K562 (cell line): ENCODE data around the gene AGFG2. TPM values are rescaled to one million over a fixed set of nuclear protein-coding genes. Genes with fewer than 3 reads are reported as not detected.

ENCODE experiments used
- FOXM1 ChIP-seq, 2 experiments: fragments of 450-650 bp in 1 of 2; sonication (generic) in 1 of 2; formaldehyde crosslinking in 1 of 2; IDR thresholded peaks; 2 replicates each; pipeline versions ENCODE4 v1.6.1 to v1.9.0; 2017 to 2022; ENCODE audit warnings: low read depth in 2 of 2, mild to moderate bottlenecking in 2 of 2, missing genetic modification reagents in 1 of 2, moderate library complexity in 1 of 2
- HDGF ChIP-seq: fragments of 450-650 bp; IDR thresholded peaks from 2 replicates; pipeline ENCODE4 v1.6.1; 2016
- MIER1 ChIP-seq: fragments of 450-650 bp; IDR thresholded peaks from 2 replicates; pipeline ENCODE4 v1.6.1; 2016; ENCODE audit warnings: antibody characterized with exemption, mild to moderate bottlenecking, low read depth
- NR2C1 ChIP-seq, 2 experiments: fragments of 450-650 bp; IDR thresholded peaks; 2 replicates each; pipeline ENCODE4 v1.6.1; 2017; ENCODE audit warnings: mild to moderate bottlenecking in 2 of 2, antibody characterized with exemption in 1 of 2, inconsistent platforms in 1 of 2, missing compliant biosample characterization in 1 of 2, missing genetic modification characterization in 1 of 2
- NR3C1 ChIP-seq: sonication (generic); formaldehyde crosslinking; IDR thresholded peaks from 2 replicates; pipeline ENCODE4 v1.8.1; 2022; ENCODE audit warnings: missing genetic modification reagents
- POLR2AphosphoS5 ChIP-seq: IDR thresholded peaks from 2 replicates; pipeline ENCODE4 v1.6.1; 2011; ENCODE audit warnings: mild to moderate bottlenecking, low read depth, low read length, moderate library complexity; ENCODE audit not compliant: control insufficient read depth, insufficient read depth
- RBBP5 ChIP-seq: fragments of 200-600 bp; sonication (generic); IDR thresholded peaks from 2 replicates; pipeline ENCODE4 v1.6.1; 2012; ENCODE audit warnings: borderline replicate concordance, mild to moderate bottlenecking, low read length, control low read depth, inconsistent platforms; ENCODE audit not compliant: insufficient read depth, poor library complexity, severe bottlenecking
- REST ChIP-seq, 2 experiments: fragments of 450-650 bp; formaldehyde crosslinking in 1 of 2; IDR thresholded peaks; 2 replicates each; pipeline versions ENCODE4 v1.4.0 to v1.6.1; 2014 to 2020; ENCODE audit warnings: mild to moderate bottlenecking in 2 of 2, borderline replicate concordance in 1 of 2, low read depth in 1 of 2
- SPI1 ChIP-seq: IDR thresholded peaks from 2 replicates; pipeline ENCODE4 v1.6.1; 2011; ENCODE audit warnings: low read depth, low read length, control low read depth, borderline replicate concordance
- TAF9B ChIP-seq: fragments of 450-650 bp; IDR thresholded peaks from 2 replicates; pipeline ENCODE4 v1.6.1; 2018; ENCODE audit warnings: mild to moderate bottlenecking; ENCODE audit not compliant: partially characterized antibody
- TCF3 ChIP-seq: sonication (generic); formaldehyde crosslinking; IDR thresholded peaks from 2 replicates; pipeline ENCODE4 v1.4.0; 2020; ENCODE audit warnings: mild to moderate bottlenecking, missing genetic modification reagents
- ZSCAN32 ChIP-seq: fragments of 450-650 bp; formaldehyde crosslinking; IDR thresholded peaks from 2 replicates; pipeline ENCODE4 v1.4.0; 2020; ENCODE audit warnings: mild to moderate bottlenecking, moderate library complexity
- polyA plus RNA-seq, 8 experiments: library from polyadenylated mRNA; depleted of rRNA in 4 of 8; stranded (reverse) in 5 of 8; unstranded in 3 of 8; fragments of >200 nt; fragmentation: Nextera tagmentation in 2 of 8; fragmentation: Illumina TruSeq in 1 of 8; extraction: Ambion mirVana in 2 of 8; extraction: Trizol in 1 of 8; gene quantifications; 2 replicates each; pipeline versions ENCODE4 v1.2.1 to v1.2.3, GENCODE V29; 2011 to 2014; ENCODE audit warnings: inconsistent platforms in 1 of 8, missing spikeins in 1 of 8
- total RNA-seq, 7 experiments: library from RNA; depleted of rRNA in 6 of 7; stranded (reverse); fragments of >200 nt in 6 of 7; fragmentation: Illumina TruSeq in 2 of 7; extraction: Trizol in 2 of 7; gene quantifications; 2 replicates each; pipeline versions ENCODE4 v1.2.1 to v1.2.3, GENCODE V29; 2011 to 2021; ENCODE audit warnings: low replicate concordance in 1 of 7

Gene AGFG2
- total and polyA plus RNA-seq, 9 of the 15 experiments (the other 6 are each of a cell fraction or from before 2014, with no cell fraction given) = 0.31 to 23.1 (median 6.5) TPM

GRCh38 chr7:100556541-100556940 lies 17.5 kb downstream of the AGFG2 start (continued):
- TF ChIP-seq FOXM1 (IDR thresholded peaks at IDR 0.05; ENCODE audit: low read depth) (no peak), FOXM1 (CRISPR knock-in tag; IDR thresholded peaks at IDR 0.05; ENCODE audit: low read depth) (no peak), TAF9B (no peak), NR3C1 (CRISPR knock-in tag) (no peak), SPI1 (no peak), ZSCAN32 (CRISPR knock-in tag) (no peak), RBBP5 (no peak), TCF3 (CRISPR knock-in tag) (0 out of 2 replicates have a peak, but pooled peaks have one; percentile 14), MIER1 (no peak), POLR2AphosphoS5 (no peak), NR2C1 (IDR thresholded peaks at IDR 0.05) (no peak), NR2C1 (tag; IDR thresholded peaks at IDR 0.05) (no peak), HDGF (no peak), REST (IDR thresholded peaks at IDR 0.05; ENCODE audit: borderline replicate concordance) (no peak), REST (CRISPR knock-in tag; IDR thresholded peaks at IDR 0.05; ENCODE audit: low read depth) (no peak)
